Astrocyte of the spinal cord (primary cell): ENCODE data around the gene PITHD1.
"Not testable (repeated sequence)": the region's sequence is repeated elsewhere in the genome, so short reads cannot be mapped to it uniquely, and the experiment has no call there.

ENCODE experiments used
- DNase-seq: peaks from one replicate; pipeline ENCODE4 v3.0.0; 2011; ENCODE audit warnings: low read depth, low spot score
- H3K4me3 ChIP-seq: 2 replicates; pipeline ENCODE4 v1.5.1; 2011; ENCODE audit warnings: low read depth, mild to moderate bottlenecking, low read length, moderate library complexity
- CTCF ChIP-seq: IDR thresholded peaks from 2 replicates; pipeline ENCODE4 v1.5.1; 2012; ENCODE audit warnings: low read depth, mild to moderate bottlenecking, low read length, inconsistent platforms
- in situ Hi-C: cut with HindIII; loops from 2 replicates; pipeline ENCODE4 v1.10.0; 2017; ENCODE audit warnings: low sequenced_read_pairs

Gene PITHD1

GRCh38 chr1:23824711-23825075 lies 46.5 kb downstream of the PITHD1 start:
- H3K4me3 ChIP-seq, result peak overlapping the region; percentile 88
- no peak for DNase-seq
- in situ Hi-C loops, result no loop called here
- no peak for TF ChIP-seq CTCF

- TF ChIP-seq CTCF, result no peak
- in situ Hi-C loops, result no loop called here
- DNase-seq, result peak; percentile 91
- peak within 1 kb of the TSS; percentile 88 for H3K4me3 ChIP-seq
Observed at GRCh38 chr1:23825076-23825761, 47.0 kb downstream of the PITHD1 start, which contains the start of gene HMGCL. TSS of gene HMGCL (minus strand) at chr1:23825429. CDS start at chr1:23825415, 14 bp downstream.

GRCh38 chr1:23825762-23826522 lies 47.7 kb downstream of the PITHD1 start:
- no peak for TF ChIP-seq CTCF
- H3K4me3 ChIP-seq, result peak overlapping the region; percentile 88
- in situ Hi-C loops, result no loop called here
- no peak for DNase-seq

DNA sequence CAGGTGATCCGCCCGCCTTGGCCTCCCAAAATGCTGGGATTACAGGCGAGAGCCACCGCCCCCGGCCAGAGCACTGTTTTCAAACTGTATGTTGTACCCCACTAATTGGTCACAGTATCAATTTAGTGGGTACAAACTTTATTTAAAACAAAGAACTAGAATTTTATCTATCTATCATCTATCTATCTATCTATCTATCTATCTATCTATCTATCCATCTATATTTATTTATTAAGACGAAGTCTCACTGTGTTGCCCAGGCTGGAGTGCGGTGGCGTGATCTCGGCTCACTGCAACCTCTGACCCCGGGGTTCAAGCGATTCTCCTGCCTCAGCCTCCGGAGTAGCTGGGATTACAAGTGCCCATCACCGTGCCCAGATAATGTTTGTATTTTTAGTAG lies 48.4 kb downstream of the PITHD1 start:
- H3K4me3 ChIP-seq, in situ Hi-C loops, DNase-seq: not testable (repeated sequence)

- in situ Hi-C loops, result no loop called here
- no peak overlapping the region for H3K4me3 ChIP-seq
- no peak for TF ChIP-seq CTCF
- DNase-seq, result no peak
Observed at GRCh38 chr1:23827717-23828116, 49.5 kb downstream of the PITHD1 start.

DNA sequence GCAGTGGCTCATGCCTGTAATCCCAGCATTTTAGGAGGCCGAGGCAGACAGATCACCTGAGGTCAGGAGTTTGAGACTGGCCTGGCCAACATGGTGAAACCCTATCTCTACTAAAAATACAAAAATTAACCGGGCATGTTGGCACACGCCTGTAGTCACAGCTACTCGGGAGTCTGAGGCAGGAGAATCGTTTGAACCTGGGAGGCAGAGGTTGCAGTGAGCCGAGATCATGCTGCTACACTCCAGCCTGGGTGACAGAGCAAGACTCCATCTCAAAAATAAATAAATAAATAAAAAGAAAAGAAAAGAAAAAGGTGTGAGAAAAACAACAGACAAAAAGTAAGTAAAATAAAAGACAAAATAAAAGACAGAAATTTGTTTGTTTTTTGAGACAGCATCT lies 55.9 kb downstream of the PITHD1 start:
- in situ Hi-C loops, H3K4me3 ChIP-seq, DNase-seq: not testable (repeated sequence)

- DNase-seq, result no peak
- in situ Hi-C loops, result no loop called here
- no peak overlapping the region for H3K4me3 ChIP-seq
- no peak for TF ChIP-seq CTCF
Observed at GRCh38 chr1:23836037-23836436, 57.8 kb downstream of the PITHD1 start.
